Cardiac septum (tissue), 1 donor: ENCODE data around the gene CLNK. TPM values are rescaled to one million over a fixed set of nuclear protein-coding genes. Genes with fewer than 3 reads are reported as not detected.

Experiments
- DNase-seq: peaks from one replicate; pipeline ENCODE4 v3.0.0-alpha.2; 2020; ENCODE audit warnings: low spot score
- intact Hi-C: fragments of 100-400 bp; cut with DNase I; formaldehyde crosslinking; loops from one replicate; pipeline ENCODE4 v1.14.0; 2022
- total RNA-seq: library from RNA; stranded (reverse); fragmentation: NEBNext Ultra II Directional; extraction: Animal tissue kit (Norgen Biotek cat#: 25700); gene quantifications from one replicate; pipeline ENCODE4 v1.2.1, GENCODE V29; 2021
- donor health status: DM: no; HTN: no; CAD: no.

The CLNK gene
- total RNA-seq, 1 donor from 2014 or later = not detected

DNA sequence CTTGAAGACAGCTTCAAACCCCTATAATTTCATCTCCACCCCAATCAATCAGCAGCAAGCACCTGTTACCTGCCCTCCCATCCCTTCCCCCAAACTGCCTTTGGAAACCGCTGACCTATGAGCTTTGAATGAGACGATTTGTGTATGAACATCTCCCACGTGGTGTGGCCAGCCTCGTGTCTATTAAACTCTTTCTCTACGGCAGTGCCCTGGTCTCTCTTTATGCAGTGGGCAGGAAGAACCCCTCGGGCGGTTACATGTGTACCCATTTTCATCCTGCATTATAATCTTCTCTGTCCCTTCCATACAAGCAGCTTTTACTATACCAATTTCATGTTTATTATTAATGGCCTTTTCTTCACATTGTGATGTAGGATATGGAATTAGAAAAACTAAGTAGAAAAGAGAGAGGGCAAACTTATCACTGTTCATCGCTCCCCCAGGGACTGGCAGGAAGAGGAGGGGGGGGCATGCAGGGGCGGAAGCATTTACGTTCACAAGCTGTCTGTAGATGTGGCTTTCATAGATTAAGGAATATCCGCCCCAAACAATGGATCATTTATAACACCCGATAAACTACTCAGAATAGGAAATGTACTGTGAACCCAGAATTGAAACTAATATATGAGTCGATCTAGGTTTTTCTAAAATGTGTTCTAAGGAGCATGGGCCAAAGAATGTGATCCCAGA, 131.8 kb downstream of the CLNK start:
- intact Hi-C loops = no loop called here
- DNase-seq = no peak

DNA sequence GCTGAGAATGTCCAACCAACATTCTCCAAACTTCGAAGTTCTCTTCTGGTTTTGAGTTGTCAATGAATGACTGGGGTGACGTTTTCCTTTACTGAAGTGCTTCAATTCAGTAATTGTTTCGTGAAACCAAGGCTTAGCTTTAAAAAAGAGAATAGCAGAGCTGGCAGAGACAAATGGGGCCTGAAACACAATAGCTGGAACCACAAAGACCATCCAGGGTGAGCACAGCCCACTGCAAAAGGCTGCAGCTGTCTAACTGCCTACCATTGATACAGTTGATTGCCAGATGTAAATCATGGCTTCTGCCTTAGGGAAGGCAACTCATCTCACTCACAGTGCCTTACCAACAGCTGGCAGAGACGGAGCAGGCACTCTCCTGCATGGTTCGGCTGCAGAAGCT, 148.7 kb downstream of the CLNK start:
- intact Hi-C loops = no loop called here

DNA sequence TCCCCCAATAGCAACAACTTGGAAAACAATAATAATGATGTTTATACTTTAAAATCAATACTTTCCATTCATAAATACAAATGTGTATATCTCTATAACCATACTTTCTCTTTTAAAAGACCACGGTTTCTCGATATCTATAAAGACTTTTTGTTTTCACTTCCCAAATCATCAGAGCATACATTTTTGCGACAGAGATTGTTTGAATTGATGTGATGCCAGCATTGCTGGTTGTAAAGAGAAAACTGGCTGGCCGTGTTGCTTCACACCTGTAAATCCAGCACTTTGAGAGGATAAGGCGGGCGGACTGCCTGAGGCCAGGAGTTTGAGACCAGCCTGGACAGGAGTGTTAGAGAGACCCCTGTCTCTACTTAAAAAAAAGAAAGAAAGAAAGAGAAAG, 149.7 kb downstream of the CLNK start:
- no peak for DNase-seq
- intact Hi-C loops = no loop called here

More for the DNA sequence above, 148.7 kb downstream of the CLNK start:
- no peak for DNase-seq

DNA sequence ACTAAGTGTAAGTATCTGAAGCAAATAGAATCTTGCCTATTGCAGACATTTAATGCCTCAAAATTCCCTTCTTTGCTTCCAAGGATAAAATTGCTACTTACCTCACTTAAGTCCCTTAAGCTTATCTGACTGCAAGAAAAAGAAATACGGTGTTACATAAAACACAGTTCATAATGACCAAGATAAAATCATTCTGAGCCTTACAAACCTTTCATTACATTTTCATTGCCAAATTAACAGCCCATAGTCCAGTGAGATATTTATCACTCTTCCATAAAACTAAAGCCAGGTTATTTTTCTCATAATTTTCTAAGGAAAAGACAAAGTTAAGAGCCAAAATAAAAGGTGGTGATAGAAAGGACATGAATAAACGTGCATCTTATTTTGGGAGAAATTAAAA, 152.4 kb downstream of the CLNK start:
- DNase-seq = no peak
- intact Hi-C loops = no loop called here

DNA sequence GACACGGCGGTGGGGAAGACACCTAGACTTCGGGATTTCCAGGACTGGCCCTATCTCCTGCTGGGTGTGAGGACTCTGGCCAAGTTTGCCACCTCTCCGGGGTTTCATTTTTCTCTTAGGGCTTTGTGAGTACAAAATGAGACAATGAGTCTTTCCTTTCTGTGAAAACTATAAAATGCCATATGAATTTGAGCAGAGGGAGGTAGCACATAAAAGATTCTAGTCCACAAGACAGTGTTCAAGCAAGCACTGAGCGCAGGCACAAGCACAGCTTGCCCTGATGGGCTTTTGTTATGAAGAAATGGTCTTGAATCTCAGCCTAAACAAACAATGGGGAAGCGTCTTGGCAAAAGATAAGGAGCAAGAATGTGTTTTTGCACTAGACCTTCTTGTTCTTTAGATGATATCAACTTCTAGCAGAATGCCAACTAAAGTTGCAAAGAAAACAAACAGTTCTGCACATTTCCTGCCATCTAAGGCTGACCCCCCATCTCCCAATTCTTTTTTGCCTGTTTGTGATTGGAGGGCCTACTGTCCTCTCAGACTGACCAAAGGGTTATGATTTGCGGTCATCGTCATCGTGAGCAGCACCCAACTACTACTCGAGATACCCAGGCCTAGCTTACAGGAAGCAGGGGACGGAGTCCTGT, 154.3 kb downstream of the CLNK start:
- intact Hi-C loops = no loop called here
- DNase-seq = no peak

DNA sequence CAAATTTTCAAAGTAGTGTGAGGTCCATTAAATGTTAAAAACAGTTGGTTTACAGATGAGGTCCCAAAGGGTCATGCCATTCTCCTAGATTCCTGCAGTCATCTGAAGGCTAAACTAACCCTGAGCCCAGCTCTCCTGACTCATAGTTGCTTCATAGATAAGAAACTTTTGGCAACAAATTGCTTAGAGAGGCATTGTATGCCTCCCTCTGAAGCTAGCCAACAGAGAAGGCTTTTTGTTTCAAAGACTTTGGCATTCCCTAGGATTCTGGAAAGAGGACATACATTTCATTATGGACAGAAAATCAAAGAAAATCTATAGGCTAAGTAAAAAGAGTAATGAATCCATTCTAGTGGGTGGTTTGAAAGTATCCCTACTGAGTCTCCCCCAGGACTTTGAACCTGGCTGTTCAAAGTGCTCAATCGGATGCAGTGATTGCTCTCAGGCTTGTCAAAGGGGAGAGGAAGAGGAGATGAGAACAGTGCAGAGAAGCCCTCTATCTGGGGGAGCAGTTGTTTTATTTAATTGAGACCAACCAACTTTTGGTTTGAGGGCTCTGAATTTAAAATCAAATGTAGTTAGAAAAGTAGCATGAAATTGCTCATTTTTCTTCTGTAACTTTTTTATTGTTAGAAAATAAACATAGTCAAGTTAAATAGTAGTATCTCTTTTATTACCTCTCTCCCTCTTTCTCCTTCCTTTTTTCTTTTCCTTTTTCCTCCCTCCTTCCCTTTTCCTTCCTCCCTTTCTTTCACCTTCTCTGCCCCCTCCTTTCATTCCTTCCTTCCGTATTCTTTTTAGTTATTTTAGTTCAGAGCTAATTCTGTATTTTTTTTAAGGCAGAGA, 155.1 kb downstream of the CLNK start:
- intact Hi-C loops = no loop called here
- DNase-seq = no peak

DNA sequence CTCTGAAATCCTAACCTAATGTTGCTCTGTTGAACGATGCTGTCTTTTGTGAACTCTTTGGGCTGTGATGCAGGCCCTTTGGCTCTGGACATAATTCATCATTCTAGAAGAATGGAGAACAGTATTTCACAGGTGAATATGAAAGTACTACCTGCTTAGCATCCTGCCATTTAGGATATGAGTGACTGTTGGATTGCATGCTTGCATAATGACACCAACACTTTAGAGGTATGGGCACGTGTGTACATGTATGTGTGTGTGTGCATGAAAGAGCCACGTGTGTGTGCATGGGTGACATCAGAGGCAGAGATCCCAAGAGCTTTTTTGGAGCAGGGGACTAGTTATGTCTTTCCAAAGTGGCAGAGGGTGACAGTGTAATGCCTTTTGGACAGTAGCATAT, 157.1 kb downstream of the CLNK start:
- intact Hi-C loops = no loop called here
- no peak for DNase-seq

DNA sequence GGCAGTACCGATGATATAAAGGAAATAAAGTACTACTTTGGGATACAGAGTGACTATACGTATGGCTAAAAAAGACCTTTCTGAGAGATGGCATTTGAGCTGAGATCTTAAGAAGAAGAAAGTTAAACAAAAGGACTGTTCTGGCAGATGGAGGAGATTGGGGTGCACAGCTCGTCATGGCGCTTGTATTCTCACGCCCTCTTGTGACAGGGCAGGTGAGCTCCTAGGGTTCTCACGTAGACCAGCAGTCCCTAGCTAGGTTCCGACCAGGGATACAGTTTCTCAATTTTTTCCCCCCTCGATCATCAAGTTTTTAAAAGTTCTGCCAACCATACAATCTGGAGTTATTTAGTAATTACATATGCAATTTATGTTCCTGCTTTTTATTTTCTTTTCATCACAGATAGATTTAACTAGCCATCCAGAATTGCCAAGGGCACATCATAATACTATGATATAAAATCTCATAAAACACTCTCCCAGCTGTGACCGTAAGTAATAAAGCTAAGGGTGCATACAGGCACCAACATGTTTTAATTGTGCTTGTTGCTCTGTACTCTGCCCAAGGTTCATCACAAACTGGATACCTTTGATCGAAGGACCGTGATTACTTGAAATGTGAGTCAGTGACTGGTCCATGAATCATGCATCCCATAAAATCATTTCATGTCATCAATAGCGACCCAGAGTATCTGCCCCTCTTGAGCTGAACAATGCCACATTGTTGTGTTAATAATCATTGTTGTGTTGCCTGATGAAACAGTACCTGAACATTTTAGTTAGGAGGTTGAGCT, 157.9 kb downstream of the CLNK start:
- intact Hi-C loops = no loop called here
- DNase-seq = no peak

DNA sequence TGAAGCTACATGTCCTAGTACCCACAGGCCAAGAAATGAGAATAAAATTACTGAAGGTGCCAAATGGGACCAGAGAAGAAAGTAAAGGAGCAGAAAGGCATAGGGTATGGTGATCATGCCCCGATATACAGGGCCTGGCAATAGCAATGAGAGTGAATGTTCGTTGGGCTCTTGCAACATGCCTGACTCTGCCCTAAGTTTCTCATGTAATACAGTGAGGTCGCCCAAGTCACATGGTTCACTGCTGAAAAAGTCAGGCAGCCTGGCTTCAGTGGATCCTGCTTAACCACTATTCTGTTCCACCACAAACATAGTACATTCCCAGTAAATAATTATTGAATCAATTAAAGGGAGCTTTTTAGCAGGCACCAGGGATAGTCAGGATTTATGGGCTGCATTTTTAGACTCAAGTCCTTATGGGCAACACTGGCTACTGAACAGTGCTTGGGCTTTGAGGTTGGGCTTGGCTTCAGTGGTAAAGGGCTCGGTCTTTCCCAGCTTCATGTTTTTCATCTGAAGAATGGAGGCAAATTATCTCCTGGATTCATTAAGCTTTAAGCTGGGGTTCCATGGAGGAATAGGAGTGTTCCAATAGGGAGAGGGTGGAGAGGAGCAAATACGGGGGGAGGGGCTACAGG, 160.3 kb downstream of the CLNK start:
- no peak for DNase-seq
- intact Hi-C loops = no loop called here

DNA sequence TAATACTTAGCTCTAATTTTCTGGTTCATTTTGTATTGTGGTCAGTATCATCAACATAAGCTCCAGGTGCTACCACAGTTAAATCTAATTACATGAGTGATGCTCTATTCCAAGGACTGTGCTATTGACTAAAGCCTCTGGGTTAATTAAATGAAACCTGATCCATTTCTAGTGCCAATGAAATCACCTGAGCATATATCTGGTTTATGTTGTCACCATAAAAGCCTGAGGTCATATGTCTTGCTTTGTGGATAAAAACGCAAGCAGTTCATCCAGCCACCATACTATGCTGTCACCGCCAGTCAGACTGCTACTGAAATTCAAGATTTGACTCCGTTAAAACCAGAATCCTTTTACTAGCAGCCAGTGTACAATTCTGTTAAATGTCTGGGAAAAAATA, 163.1 kb downstream of the CLNK start:
- intact Hi-C loops = no loop called here
- no peak for DNase-seq

DNA sequence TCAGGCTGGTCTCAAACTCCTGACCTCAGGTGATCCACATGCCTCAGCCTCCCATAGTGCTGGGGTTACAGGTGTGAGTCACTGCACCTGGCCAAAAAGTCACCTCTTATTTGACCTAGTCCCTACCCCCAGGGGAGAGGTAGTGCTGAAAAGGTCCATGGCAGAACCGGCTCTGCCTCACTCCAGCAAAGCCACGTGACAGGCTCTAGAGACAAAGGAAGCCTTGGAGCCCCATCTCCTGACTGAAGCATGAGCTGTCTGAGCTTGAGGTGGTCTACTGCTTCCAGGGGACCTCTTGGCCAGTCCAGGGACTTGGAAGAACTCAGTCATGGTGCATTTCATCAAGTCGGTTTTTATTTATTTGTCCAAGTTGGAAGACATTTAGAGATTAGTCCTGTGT, 174.8 kb downstream of the CLNK start:
- no peak for DNase-seq
- intact Hi-C loops = no loop called here

DNA sequence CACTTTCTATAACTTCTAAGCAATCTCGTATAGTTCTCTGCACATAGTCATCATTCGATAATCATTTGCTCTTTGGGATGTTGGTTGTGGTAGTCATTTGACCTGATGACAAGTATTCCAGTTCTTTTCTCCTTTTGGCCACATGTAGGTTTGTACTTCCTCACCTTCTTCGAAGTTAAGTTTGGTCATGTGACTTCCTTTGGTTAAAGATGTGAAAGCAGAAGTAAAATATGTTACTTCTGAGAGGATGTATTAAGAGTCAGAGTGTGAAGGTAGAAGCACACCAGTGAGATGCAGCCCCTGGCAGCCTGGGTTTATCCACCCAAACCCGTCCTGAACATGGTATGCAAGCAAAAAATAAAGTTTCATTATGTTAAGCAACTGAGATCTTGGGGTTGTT, 178.5 kb downstream of the CLNK start:
- intact Hi-C loops = no loop called here
- no peak for DNase-seq

DNA sequence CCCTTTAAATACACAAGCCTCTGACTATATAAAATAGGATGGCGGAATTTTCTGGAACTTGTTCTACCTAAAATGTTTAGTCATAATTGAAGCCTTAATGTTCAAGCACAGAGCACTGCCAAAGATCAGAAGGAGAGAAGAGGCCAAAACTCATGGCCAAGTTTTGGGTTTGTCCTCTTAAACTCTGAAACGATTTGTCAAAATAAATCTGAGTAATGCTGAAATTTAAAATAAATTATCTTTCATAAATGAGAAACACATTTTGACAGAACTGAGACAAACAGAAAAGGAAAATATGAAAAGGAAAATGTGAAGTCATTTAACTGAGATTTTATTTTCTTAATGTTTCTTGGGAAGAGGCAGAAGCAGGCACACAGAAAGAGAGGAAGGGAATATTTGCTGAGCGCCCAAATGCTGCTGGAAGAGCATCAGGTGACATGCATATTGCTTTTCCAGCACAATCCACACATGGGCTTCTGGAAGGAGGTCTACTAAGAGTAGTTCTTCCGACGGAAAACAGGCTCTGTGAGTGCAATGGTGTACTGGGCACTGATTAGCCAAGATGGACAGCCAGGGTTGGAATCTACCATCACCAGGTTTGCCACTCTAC, 179.9 kb downstream of the CLNK start:
- intact Hi-C loops = no loop called here
- no peak for DNase-seq

DNA sequence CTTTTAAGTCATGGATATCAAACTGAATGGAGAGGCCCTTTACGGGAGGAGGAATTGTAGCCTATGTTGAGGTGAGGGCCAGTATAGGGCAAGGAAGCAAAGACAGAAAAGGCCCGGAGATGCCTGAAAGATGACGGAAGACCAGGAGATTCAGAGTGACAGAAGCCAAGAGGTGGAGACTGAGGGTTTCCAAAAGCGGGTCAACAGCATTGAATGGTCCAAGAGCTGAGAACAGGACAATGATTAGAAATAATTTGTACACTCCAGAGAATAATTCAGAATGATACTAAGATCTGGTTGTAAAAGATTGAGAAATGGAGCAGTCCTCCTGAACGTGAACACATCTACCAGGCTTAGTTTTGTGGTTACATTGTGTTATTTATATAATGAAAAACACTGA, 181.9 kb downstream of the CLNK start:
- intact Hi-C loops = no loop called here

DNA sequence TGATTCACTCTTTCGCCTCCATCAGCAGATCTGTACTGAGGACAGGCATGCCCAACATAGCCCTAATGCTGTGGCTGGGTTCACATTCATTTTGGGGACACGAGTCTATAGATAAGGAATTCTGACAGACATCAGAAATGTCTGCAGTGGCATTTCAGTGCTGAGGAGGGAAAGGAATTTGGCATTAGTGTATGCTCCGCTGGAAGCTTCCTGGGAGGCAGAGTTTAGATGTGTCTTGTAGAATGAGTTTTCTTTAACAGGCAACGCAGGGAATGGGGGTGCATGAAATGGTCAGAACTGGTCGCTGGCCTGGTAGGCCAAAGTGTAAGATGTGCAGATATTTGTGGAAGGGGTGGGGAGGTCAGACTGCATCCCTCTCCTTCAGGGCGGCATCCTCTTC, 183.8 kb downstream of the CLNK start:
- no peak for DNase-seq
- intact Hi-C loops = no loop called here

More for the DNA sequence above, 181.9 kb downstream of the CLNK start:
- no peak for DNase-seq

DNA sequence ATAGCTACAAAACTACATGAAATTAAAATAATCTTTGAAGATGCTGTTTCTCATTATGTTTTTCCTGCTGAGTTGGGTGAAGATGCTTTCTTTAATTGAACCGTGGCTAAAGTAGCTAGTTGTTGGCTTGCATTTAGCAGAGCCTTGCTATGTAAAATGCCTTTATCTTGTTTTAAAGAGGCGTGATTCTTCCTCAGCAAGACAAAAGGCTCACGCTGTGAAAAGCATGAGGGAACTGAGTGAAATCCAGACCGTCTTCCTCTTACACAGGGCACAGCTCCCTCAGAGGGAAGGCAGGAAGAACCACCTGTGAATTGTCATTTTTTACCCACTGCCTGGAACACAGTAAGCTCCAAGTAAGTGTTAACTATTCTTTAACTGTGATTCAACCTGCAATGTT, 188.4 kb downstream of the CLNK start:
- DNase-seq = no peak
- intact Hi-C loops = no loop called here

DNA sequence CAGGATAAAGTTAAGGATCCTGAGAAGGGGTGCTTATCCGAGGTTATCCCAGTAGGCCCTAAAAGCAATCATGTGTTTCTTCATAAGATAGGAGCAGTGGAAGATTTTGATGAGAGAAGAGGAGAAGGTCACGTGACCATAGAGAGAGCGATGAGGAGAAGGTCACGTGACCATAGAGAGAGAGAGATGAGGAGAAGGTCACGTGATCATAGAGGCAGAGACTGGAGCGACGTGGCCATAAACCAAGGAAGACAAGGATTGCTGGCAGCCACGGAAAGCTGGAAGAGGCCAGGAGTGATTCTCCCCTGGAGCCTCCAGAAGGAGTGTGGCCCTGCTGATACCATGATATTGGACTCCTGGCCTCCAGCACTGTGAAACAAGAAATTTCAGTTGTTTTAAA, 188.9 kb downstream of the CLNK start:
- intact Hi-C loops = no loop called here
- DNase-seq = no peak

DNA sequence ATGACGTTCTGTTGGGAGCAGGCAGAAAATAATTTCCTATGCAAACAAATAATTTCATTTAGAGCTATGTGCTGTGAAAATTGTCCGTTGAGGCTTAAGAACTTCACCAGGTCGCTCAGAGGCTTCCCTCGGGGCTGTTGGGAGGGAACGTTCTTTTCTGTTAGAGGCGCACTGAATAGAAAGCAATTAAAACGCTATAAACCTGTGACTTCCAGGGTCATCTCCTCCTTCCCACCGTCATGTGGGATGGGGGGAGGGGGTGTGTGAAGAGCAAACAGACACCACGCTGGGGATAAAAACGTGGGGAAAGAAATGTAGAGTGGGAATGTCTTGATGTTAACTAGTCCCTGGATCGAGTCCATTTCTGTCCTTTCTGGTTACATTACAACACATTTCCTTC, 192.1 kb downstream of the CLNK start:
- intact Hi-C loops = no loop called here
- no peak for DNase-seq

DNA sequence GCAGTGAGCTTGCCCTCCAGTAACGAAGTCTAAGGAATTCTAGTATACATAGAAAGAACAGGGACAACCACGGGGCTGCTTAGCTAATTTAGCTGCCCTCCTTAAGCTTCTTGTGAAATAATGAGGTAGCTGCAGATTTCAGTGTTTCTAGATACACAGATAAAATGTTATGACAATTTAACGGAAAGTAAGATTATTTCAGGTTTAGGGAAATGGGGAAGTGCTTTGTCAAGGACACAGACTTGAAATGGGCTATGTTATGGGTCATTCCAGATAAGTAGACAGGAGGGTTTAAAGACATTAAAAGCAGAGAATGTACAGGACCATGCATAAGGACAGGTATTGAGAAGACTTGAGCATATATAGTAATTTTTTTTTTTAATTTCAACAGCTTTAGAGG, 193.2 kb downstream of the CLNK start:
- intact Hi-C loops = no loop called here
- DNase-seq = no peak
